ENCODE data around the gene CNTN2. TPM values are rescaled to one million over a fixed set of nuclear protein-coding genes. Genes with fewer than 3 reads are reported as not detected.

Gene CNTN2
- total and polyA plus RNA-seq, 11 donors: 0.04 to 2.4 (median 0.19) TPM; not detected in 3

DNA sequence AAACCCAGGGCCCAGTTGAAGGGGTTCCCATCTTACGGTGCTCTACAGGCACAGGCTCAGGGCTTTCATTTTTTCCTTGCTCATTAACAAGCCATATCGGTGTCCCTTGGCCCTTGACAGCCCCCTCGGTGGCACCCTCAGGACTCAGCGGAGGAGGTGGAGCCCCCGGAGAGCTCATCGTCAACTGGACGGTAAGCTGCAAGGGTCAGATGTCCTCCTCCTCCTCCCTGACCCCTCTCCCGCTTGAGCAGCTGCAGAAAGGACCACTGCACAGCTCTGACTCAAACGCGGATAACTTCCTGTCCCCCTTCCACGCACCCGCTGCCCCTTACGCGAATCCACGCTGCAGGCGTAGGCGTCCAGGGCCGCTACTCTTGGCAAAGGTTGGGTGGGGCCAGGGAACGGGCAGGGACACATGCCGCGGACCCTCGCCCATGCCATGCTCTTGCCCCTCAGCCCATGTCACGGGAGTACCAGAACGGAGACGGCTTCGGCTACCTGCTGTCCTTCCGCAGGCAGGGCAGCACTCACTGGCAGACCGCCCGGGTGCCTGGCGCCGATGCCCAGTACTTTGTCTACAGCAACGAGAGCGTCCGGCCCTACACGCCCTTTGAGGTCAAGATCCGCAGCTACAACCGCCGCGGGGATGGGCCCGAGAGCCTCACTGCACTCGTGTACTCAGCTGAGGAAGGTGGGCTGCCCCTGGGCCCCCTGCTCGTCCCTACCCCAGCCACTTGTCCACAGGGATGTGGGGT, 26.5 kb downstream of the CNTN2 start:
- no peak for TF ChIP-seq POLR2A (IDR thresholded peaks at IDR 0.05)
- TF ChIP-seq, protein P1, sequence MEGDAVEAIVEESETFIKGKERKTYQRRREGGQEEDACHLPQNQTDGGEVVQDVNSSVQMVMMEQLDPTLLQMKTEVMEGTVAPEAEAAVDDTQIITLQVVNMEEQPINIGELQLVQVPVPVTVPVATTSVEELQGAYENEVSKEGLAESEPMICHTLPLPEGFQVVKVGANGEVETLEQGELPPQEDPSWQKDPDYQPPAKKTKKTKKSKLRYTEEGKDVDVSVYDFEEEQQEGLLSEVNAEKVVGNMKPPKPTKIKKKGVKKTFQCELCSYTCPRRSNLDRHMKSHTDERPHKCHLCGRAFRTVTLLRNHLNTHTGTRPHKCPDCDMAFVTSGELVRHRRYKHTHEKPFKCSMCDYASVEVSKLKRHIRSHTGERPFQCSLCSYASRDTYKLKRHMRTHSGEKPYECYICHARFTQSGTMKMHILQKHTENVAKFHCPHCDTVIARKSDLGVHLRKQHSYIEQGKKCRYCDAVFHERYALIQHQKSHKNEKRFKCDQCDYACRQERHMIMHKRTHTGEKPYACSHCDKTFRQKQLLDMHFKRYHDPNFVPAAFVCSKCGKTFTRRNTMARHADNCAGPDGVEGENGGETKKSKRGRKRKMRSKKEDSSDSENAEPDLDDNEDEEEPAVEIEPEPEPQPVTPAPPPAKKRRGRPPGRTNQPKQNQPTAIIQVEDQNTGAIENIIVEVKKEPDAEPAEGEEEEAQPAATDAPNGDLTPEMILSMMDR (IDR thresholded peaks at IDR 0.05): no peak
- Histone ChIP-seq H3K9me3 (no peaks in the 10 kb centered on the region), H3K27ac (no peak overlapping the region), H3K27me3 (no peaks in the 10 kb centered on the region), H3K4me3 (no peak overlapping the region), H3K36me3 (no peaks in the 10 kb centered on the region), H3K4me1 (peaks cover 0 to 6% (median 0%) of the 10 kb centered on the region in 12 donors)
- WGBS, 4 donors: 72 to 86% (median 82%) methylated on average over 23 to 42 of the region's 42 CpGs
- ATAC-seq (peak in 1 of 4 donors; percentile 31), DNase-seq (no peak)
- intact Hi-C loops (cut with DNase I): loop anchor here in 3 of 10 donors (10.0 kb wide), 1 partner anchor 265 kb away; no protein-coding TSS in a partner anchor

DNA sequence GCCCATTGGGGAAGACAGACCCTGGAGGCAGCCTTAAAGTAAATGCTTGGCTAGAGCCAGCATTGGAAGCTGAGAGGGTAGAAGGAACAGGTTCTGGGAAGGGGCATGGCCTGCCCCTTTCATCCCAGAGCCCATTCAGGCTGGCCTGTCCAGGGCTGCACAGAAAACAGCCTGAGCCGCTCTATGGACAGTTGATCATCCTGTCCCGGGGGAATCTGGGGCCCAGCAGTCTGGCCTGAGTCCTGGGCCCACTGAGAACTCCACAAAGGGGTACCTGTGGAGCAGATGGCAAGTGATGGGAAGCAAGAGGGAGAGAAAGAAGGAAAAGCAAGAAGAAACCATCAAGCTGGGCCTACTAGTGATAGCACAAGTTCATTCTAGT, 28.0 kb downstream of the CNTN2 start:
- intact Hi-C loops (cut with DNase I): no loop called here
- no peak overlapping the region for H3K4me3 ChIP-seq
- no peaks in the 10 kb centered on the region for H3K36me3 ChIP-seq
- no peak overlapping the region for H3K27ac ChIP-seq
- no peaks in the 10 kb centered on the region for H3K27me3 ChIP-seq
- DNase-seq: no peak
- no peak for ATAC-seq
- WGBS, 4 donors: 87 to 95% (median 90%) methylated on average over 2 of the region's 2 CpGs
- H3K4me1 ChIP-seq: peaks cover 0 to 6% (median 0%) of the 10 kb centered on the region in 12 donors
- H3K9me3 ChIP-seq: no peaks in the 10 kb centered on the region
- TF ChIP-seq POLR2A (IDR thresholded peaks at IDR 0.05): no peak
- TF ChIP-seq, protein P1 (IDR thresholded peaks at IDR 0.05): no peak

DNA sequence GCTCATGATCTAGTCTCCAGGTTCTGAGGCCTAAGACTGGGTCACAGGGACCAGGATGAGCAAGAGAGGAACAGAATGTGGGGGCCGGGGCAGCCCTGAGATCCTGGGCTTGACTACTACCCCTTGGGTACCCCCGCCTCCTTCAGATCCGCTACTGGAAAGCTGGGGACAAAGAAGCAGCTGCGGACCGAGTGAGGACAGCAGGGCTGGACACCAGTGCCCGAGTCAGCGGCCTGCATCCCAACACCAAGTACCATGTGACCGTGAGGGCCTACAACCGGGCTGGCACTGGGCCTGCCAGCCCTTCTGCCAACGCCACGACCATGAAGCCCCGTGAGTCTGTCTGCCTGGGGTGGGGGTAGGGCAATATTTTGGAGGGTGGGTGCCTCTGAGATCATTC, 28.8 kb downstream of the CNTN2 start:
- Histone ChIP-seq H3K36me3 (no peaks in the 10 kb centered on the region), H3K27me3 (no peaks in the 10 kb centered on the region), H3K4me3 (no peak overlapping the region), H3K4me1 (peaks cover 0 to 11% (median under 1%) of the 10 kb centered on the region in 12 donors), H3K27ac (no peak overlapping the region), H3K9me3 (no peaks in the 10 kb centered on the region)
- ATAC-seq (no peak), DNase-seq (no peak)
- 86 to 91% (median 89%) methylated on average over 10 to 12 of the region's 12 CpGs for WGBS, 4 donors
- no peak for TF ChIP-seq POLR2A (IDR thresholded peaks at IDR 0.05)
- TF ChIP-seq, protein P1 (IDR thresholded peaks at IDR 0.05): no peak
- intact Hi-C loops (cut with DNase I): no loop called here

DNA sequence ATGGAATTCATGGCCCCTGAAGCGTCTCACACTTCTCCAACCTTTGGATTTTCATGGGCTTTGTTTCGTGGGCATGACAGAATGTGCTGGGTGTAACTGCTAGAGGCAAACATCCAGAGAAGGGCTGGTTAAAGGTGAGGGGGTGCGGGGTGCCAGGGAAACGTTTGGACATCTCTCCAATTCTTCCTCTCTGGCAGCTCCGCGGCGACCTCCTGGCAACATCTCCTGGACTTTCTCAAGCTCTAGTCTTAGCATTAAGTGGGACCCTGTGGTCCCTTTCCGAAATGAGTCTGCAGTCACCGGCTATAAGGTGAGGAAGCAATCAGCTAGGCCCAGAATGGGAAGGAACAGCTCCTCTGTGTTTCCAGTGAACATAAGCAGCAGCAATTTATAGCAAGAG, 29.3 kb downstream of the CNTN2 start:
- ATAC-seq (no peak), DNase-seq (no peak)
- H3K4me3 ChIP-seq: no peak overlapping the region
- H3K27me3 ChIP-seq: no peaks in the 10 kb centered on the region
- intact Hi-C loops (cut with DNase I): no loop called here
- 86 to 91% (median 89%) methylated on average over 9 of the region's 9 CpGs for WGBS, 4 donors
- TF ChIP-seq, protein P1 (IDR thresholded peaks at IDR 0.05): no peak
- no peak for TF ChIP-seq POLR2A (IDR thresholded peaks at IDR 0.05)
- no peak overlapping the region for H3K27ac ChIP-seq
- H3K36me3 ChIP-seq: no peaks in the 10 kb centered on the region
- no peaks in the 10 kb centered on the region for H3K9me3 ChIP-seq
- H3K4me1 ChIP-seq: peaks cover 0 to 15% (median 2%) of the 10 kb centered on the region in 12 donors
